DND-41 (cell line): ENCODE data around the gene REPS1.
"Not testable (repeated sequence)": the region's sequence is repeated elsewhere in the genome, so short reads cannot be mapped to it uniquely, and the experiment has no call there.

Experiments used
- ATAC-seq: fragments of 200-7000 bp; cut with Tn5 transposase; 3 replicates; pipeline ENCODE4 v1.9.1; 2021; ENCODE audit warnings: low read depth; ENCODE audit not compliant: insufficient read depth
- DNase-seq: peaks from one replicate; pipeline ENCODE4 v3.0.0-alpha.2; 2020
- H2AFZ ChIP-seq: 2 replicates; pipeline ENCODE4 v1.6.0; 2012; ENCODE audit warnings: low read depth, low read length
- H3K27ac ChIP-seq: 2 replicates; pipeline ENCODE4 v1.5.1; 2012; ENCODE audit warnings: low read length, inconsistent platforms
- H3K27me3 ChIP-seq: fragments of 200-600 bp; sonication (generic); 2 replicates; pipeline ENCODE4 v1.6.0; 2012; ENCODE audit warnings: low read length, mild to moderate bottlenecking, inconsistent platforms; ENCODE audit not compliant: insufficient read depth, poor library complexity
- H3K36me3 ChIP-seq: 2 replicates; pipeline ENCODE4 v1.5.1; 2012; ENCODE audit warnings: low read length, inconsistent platforms; ENCODE audit not compliant: insufficient read depth
- H3K4me1 ChIP-seq: 2 replicates; pipeline ENCODE4 v1.5.1; 2012; ENCODE audit warnings: mild to moderate bottlenecking, low read length; ENCODE audit not compliant: insufficient read depth
- H3K4me2 ChIP-seq: 2 replicates; pipeline ENCODE4 v1.6.0; 2012; ENCODE audit warnings: mild to moderate bottlenecking, moderate library complexity, low read length, inconsistent platforms; ENCODE audit not compliant: insufficient read depth
- H3K4me3 ChIP-seq, 2 experiments: fragments of 200-600 bp in 1 of 2; shearing (Covaris generic) in 1 of 2; 2 replicates each; pipeline ENCODE4 v1.5.1; 2012 to 2016; ENCODE audit warnings: inconsistent platforms in 2 of 2, low read length in 2 of 2, mild to moderate bottlenecking in 2 of 2, low read depth in 1 of 2, moderate library complexity in 1 of 2
- H3K79me2 ChIP-seq: 2 replicates; pipeline ENCODE4 v1.6.0; 2012; ENCODE audit warnings: low read length, inconsistent platforms; ENCODE audit not compliant: insufficient read depth
- H3K9ac ChIP-seq: 2 replicates; pipeline ENCODE4 v1.6.0; 2012; ENCODE audit warnings: low read depth, mild to moderate bottlenecking, inconsistent platforms, low read length, moderate library complexity
- H3K9me3 ChIP-seq: 2 replicates; pipeline ENCODE4 v1.5.1; 2012; ENCODE audit warnings: low read length, moderate library complexity, mild to moderate bottlenecking, inconsistent platforms; ENCODE audit not compliant: insufficient read depth, severe bottlenecking
- H4K20me1 ChIP-seq: 2 replicates; pipeline ENCODE4 v1.6.0; 2012; ENCODE audit warnings: low read length; ENCODE audit not compliant: insufficient read depth
- CTCF ChIP-seq: IDR thresholded peaks from 2 replicates; pipeline ENCODE4 v1.5.1; 2012; ENCODE audit warnings: borderline replicate concordance, low read length, moderate library complexity, mild to moderate bottlenecking; ENCODE audit not compliant: poor library complexity, severe bottlenecking; ENCODE audit errors: extremely low read depth
- EZH2 ChIP-seq: IDR thresholded peaks from 3 replicates; pipeline ENCODE4 v1.6.1; 2012; ENCODE audit warnings: borderline replicate concordance, low read depth, mild to moderate bottlenecking, moderate library complexity, low read length, inconsistent platforms; ENCODE audit not compliant: severe bottlenecking

Gene REPS1

GRCh38 chr6:139027620-139028182 is 39.6 kb upstream of the REPS1 start:
- Histone ChIP-seq H3K4me2 (peak overlapping the region; percentile 73), H2AFZ (peak overlapping the region; percentile 85), H3K9ac (peak overlapping the region; percentile 81), H3K27ac (peak overlapping the region; percentile 85), H3K4me3 (peak overlapping the region; percentile 53 to 69), H3K27me3 (no peaks in the 10 kb centered on the region), H3K36me3 (no peaks in the 10 kb centered on the region; the same call in 1 of the 2 replicates), H4K20me1 (peaks cover 3% of the 10 kb centered on the region; the same call in 1 of the 2 replicates), H3K4me1 (peaks cover 36% of the 10 kb centered on the region), H3K79me2 (peaks cover 51% of the 10 kb centered on the region), H3K9me3 (no peaks in the 10 kb centered on the region)
- no peak for TF ChIP-seq CTCF
- no peak for TF ChIP-seq EZH2
- peak; percentile 15 for DNase-seq
- ATAC-seq, result no peak

- H2AFZ ChIP-seq, H3K4me2 ChIP-seq, ATAC-seq, H3K9me3 ChIP-seq, H3K36me3 ChIP-seq, H4K20me1 ChIP-seq, DNase-seq, H3K27me3 ChIP-seq, H3K4me3 ChIP-seq, H3K27ac ChIP-seq, H3K9ac ChIP-seq: not testable (repeated sequence)
- Histone ChIP-seq H3K79me2 (peaks cover 30% of the 10 kb centered on the region), H3K4me1 (peaks cover 23% of the 10 kb centered on the region)
These were observed 37.4 kb upstream of the REPS1 start for GRCh38 chr6:139025416-139025815.

- Histone ChIP-seq H3K36me3 (no peaks in the 10 kb centered on the region), H3K27ac (no peak overlapping the region), H3K9me3 (no peaks in the 10 kb centered on the region), H3K4me3 (no peak overlapping the region), H3K4me2 (no peak overlapping the region), H4K20me1 (no peaks in the 10 kb centered on the region), H2AFZ (no peak overlapping the region), H3K27me3 (no peaks in the 10 kb centered on the region), H3K79me2 (no peaks in the 10 kb centered on the region), H3K9ac (no peak overlapping the region), H3K4me1 (no peaks in the 10 kb centered on the region)
- no peak for ATAC-seq
- no peak for DNase-seq
- no peak for TF ChIP-seq EZH2
- TF ChIP-seq CTCF, result no peak
These were observed 32.6 kb upstream of the REPS1 start for GRCh38 chr6:139020689-139021088.

- no peak overlapping the region for H3K27ac ChIP-seq
- DNase-seq (no peak), ATAC-seq (no peak)
- no peak overlapping the region for H3K9ac ChIP-seq
- no peaks in the 10 kb centered on the region for H3K36me3 ChIP-seq
- no peaks in the 10 kb centered on the region for H3K9me3 ChIP-seq
- no peaks in the 10 kb centered on the region for H3K4me1 ChIP-seq
- H3K27me3 ChIP-seq, result no peaks in the 10 kb centered on the region
- H3K4me3 ChIP-seq, result no peak overlapping the region
- no peak for TF ChIP-seq CTCF
- TF ChIP-seq EZH2, result no peak
- no peaks in the 10 kb centered on the region for H3K79me2 ChIP-seq
- H3K4me2 ChIP-seq, result no peak overlapping the region
- H2AFZ ChIP-seq, result no peak overlapping the region
- no peaks in the 10 kb centered on the region for H4K20me1 ChIP-seq
These were observed 31.7 kb upstream of the REPS1 start for GRCh38 chr6:139019722-139020121.
